Calu3 (cell line): Measurements from ENCODE around the gene MAP2K3. TPM values are rescaled to one million over a fixed set of nuclear protein-coding genes. Genes with fewer than 3 reads are reported as not detected.
"Not testable (repeated sequence)": the region's sequence is repeated elsewhere in the genome, so short reads cannot be mapped to it uniquely, and the experiment has no call there.

ENCODE experiments used
- BruUV-seq: library from RNA; stranded (reverse); fragments of 400-500 nt; replicated peaks from 2 replicates; lab custom pipeline; 2021; lab: Mats Ljungman, UMichigan
- CTCF ChIA-PET: fragments of 300-600 bp; sonication (Branson Sonifier 250); formaldehyde crosslinking; loops from one replicate; lab custom pipeline; 2022; ENCODE audit warnings: antibody characterized with exemption; lab: Charles Lee
- DNase-seq: peaks from one replicate; pipeline ENCODE4 v3.0.0; 2022
- H3K27ac Mint-ChIP-seq: one replicate; pipeline ENCODE4 v1.8.0; 2022; ENCODE audit warnings: mixed read lengths; ENCODE audit not compliant: unreplicated experiment
- H3K27me3 Mint-ChIP-seq: one replicate; pipeline ENCODE4 v1.8.0; 2022; ENCODE audit warnings: mixed read lengths; ENCODE audit not compliant: unreplicated experiment
- H3K36me3 Mint-ChIP-seq: one replicate; pipeline ENCODE4 v1.8.0; 2022; ENCODE audit warnings: mild to moderate bottlenecking, moderate library complexity, mixed read lengths; ENCODE audit not compliant: insufficient read depth, unreplicated experiment
- H3K4me1 Mint-ChIP-seq: one replicate; pipeline ENCODE4 v1.8.0; 2022; ENCODE audit warnings: mild to moderate bottlenecking, low read depth, mixed read lengths; ENCODE audit not compliant: unreplicated experiment
- H3K4me3 Mint-ChIP-seq: one replicate; pipeline ENCODE4 v1.8.0; 2022; ENCODE audit warnings: mild to moderate bottlenecking, low read depth, moderate library complexity, mixed read lengths; ENCODE audit not compliant: unreplicated experiment
- H3K9me3 Mint-ChIP-seq: one replicate; pipeline ENCODE4 v1.8.0; 2022; ENCODE audit warnings: low read depth, mixed read lengths; ENCODE audit not compliant: unreplicated experiment
- intact Hi-C: fragments of 100-400 bp; cut with micrococcal nuclease; formaldehyde crosslinking; loops from one replicate; pipeline ENCODE4 v1.10.0; 2022; ENCODE audit not compliant: unreplicated experiment
- total RNA-seq: library from RNA; stranded (reverse); gene quantifications from 2 replicates; pipeline ENCODE4 v1.2.3, GENCODE V29; 2022
- TF ChIP-seq, protein P1 (sequence below): fragments of 200-600 bp; IDR thresholded peaks from one replicate; pipeline ENCODE4 v1.8.0; 2022; ENCODE audit warnings: antibody characterized with exemption; ENCODE audit not compliant: unreplicated experiment

MAP2K3 gene
- total RNA-seq, 1 experiment from 2014 or later, result 93.5 TPM

DNA sequence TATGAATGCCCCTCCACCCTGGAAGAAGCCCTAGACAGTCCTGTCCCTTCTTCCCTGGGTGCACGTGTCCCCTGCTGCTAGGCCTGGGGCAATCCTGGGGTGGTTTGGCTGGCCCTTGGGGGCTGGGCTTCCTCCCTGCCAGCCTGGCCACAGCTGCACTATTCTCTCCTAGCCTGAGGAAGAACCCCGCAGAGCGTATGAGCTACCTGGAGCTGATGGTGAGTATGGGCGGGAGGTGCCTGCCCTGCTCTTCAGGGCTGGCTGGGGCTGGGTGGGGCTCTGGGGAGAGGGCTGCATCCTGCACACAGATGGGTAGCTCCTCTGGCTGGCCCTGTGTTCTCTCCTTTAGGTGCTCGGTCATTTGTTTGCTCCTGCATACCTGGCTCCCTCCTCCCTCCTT lies 28.8 kb downstream of the MAP2K3 start:
- Mint-ChIP-seq H3K36me3 (peaks cover 62% of the 10 kb centered on the region), H3K27me3 (no peaks in the 10 kb centered on the region), H3K27ac (no peak overlapping the region), H3K4me3 (no peak overlapping the region), H3K4me1 (peaks cover 16% of the 10 kb centered on the region), H3K9me3 (no peaks in the 10 kb centered on the region)
- DNase-seq, result no peak
- intact Hi-C loops, result no loop called here
- CTCF ChIA-PET, result no interaction called here
- TF ChIP-seq, protein P1, sequence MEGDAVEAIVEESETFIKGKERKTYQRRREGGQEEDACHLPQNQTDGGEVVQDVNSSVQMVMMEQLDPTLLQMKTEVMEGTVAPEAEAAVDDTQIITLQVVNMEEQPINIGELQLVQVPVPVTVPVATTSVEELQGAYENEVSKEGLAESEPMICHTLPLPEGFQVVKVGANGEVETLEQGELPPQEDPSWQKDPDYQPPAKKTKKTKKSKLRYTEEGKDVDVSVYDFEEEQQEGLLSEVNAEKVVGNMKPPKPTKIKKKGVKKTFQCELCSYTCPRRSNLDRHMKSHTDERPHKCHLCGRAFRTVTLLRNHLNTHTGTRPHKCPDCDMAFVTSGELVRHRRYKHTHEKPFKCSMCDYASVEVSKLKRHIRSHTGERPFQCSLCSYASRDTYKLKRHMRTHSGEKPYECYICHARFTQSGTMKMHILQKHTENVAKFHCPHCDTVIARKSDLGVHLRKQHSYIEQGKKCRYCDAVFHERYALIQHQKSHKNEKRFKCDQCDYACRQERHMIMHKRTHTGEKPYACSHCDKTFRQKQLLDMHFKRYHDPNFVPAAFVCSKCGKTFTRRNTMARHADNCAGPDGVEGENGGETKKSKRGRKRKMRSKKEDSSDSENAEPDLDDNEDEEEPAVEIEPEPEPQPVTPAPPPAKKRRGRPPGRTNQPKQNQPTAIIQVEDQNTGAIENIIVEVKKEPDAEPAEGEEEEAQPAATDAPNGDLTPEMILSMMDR, result no peak
- no TSS peak for BruUV-seq

DNA sequence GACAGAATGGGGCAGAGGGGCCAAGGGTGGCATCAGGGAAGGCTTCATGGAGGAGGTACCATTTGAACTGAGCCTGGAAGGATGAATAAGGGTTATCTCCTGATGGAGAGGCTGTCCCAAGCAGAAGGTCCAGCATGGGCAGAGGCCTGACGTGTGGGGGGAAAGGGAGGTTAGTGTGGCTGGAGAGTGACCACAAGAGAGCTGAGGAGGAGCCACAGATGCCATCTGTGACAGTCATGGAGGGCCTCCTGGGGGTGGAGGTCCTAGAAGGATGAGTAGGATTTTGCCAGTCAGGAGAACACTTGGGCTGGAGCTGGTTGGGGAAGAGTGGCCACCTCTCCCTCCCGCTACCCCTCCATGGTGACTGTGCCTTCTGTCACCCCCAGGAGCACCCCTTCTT lies 29.2 kb downstream of the MAP2K3 start:
- intact Hi-C loops, BruUV-seq, H3K9me3 Mint-ChIP-seq, H3K27ac Mint-ChIP-seq, CTCF ChIA-PET, H3K27me3 Mint-ChIP-seq, H3K4me3 Mint-ChIP-seq, DNase-seq: not testable (repeated sequence)
- peaks cover 16% of the 10 kb centered on the region for H3K4me1 Mint-ChIP-seq
- H3K36me3 Mint-ChIP-seq, result peaks cover 58% of the 10 kb centered on the region

DNA sequence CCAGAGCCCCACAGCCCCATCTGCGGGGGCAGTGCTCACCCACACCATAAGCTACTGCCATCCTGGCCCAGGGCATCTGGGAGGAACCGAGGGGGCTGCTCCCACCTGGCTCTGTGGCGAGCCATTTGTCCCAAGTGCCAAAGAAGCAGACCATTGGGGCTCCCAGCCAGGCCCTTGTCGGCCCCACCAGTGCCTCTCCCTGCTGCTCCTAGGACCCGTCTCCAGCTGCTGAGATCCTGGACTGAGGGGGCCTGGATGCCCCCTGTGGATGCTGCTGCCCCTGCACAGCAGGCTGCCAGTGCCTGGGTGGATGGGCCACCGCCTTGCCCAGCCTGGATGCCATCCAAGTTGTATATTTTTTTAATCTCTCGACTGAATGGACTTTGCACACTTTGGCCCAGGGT lies 29.8 kb downstream of the MAP2K3 start:
- DNase-seq, H3K27ac Mint-ChIP-seq, intact Hi-C loops, CTCF ChIA-PET, H3K9me3 Mint-ChIP-seq, H3K4me3 Mint-ChIP-seq, BruUV-seq, H3K27me3 Mint-ChIP-seq: not testable (repeated sequence)
- Mint-ChIP-seq H3K4me1 (peaks cover 16% of the 10 kb centered on the region), H3K36me3 (peaks cover 55% of the 10 kb centered on the region)

DNA sequence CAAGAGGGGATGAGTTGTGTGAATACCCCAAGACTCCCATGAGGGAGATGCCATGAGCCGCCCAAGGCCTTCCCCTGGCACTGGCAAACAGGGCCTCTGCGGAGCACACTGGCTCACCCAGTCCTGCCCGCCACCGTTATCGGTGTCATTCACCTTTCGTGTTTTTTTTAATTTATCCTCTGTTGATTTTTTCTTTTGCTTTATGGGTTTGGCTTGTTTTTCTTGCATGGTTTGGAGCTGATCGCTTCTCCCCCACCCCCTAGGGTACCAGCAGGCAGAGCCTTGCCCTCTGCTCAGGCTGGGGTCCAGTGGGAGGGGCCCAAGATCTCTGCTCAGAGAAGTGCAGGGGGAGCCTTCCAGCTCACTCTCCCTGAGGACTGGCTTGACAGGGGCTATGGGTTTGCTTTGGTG lies 30.2 kb downstream of the MAP2K3 start:
- H3K27me3 Mint-ChIP-seq, H3K9me3 Mint-ChIP-seq, BruUV-seq, DNase-seq, CTCF ChIA-PET, H3K4me3 Mint-ChIP-seq, intact Hi-C loops, H3K27ac Mint-ChIP-seq: not testable (repeated sequence)
- Mint-ChIP-seq H3K4me1 (peaks cover 16% of the 10 kb centered on the region), H3K36me3 (peaks cover 52% of the 10 kb centered on the region)

DNA sequence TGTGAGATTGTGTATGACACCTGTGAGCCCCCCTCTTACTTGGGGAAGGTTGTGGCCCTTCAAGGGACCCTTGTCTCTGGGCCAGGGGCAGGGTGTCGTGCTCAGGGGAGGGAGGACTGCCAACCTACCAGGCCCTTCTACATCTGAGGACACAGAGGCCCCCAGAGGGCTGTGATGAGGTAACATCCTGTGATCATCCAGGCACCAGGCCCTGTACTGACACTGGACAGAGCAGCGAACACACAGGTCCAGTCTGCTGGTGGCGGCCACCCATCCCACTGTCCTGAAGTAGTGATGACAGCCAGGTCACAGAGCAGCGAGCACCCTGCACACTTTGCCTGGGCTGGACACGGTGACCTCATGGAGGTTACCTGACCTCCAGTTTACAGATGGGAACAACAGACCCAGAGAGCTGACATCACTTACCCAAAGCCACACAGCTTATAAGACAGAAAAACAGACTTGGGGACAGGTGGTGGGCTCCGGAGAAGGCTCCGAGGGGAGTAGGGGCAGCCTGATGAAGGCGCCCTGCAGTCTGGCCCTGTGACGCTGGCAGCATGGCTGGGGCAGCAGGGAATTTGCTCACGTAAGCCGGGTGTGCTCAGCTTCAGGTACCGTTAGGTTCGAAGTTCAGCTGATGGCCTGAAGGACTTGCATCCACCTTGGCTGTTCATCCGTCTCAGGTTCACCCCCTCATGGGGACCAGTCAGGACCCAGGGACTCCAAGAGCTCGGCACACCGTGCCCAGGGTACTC lies 30.9 kb downstream of the MAP2K3 start:
- peaks cover 16% of the 10 kb centered on the region for H3K4me1 Mint-ChIP-seq
- H3K36me3 Mint-ChIP-seq, result peaks cover 45% of the 10 kb centered on the region
- BruUV-seq, CTCF ChIA-PET, intact Hi-C loops, H3K4me3 Mint-ChIP-seq, DNase-seq, H3K27ac Mint-ChIP-seq, H3K27me3 Mint-ChIP-seq, H3K9me3 Mint-ChIP-seq: not testable (repeated sequence)

DNA sequence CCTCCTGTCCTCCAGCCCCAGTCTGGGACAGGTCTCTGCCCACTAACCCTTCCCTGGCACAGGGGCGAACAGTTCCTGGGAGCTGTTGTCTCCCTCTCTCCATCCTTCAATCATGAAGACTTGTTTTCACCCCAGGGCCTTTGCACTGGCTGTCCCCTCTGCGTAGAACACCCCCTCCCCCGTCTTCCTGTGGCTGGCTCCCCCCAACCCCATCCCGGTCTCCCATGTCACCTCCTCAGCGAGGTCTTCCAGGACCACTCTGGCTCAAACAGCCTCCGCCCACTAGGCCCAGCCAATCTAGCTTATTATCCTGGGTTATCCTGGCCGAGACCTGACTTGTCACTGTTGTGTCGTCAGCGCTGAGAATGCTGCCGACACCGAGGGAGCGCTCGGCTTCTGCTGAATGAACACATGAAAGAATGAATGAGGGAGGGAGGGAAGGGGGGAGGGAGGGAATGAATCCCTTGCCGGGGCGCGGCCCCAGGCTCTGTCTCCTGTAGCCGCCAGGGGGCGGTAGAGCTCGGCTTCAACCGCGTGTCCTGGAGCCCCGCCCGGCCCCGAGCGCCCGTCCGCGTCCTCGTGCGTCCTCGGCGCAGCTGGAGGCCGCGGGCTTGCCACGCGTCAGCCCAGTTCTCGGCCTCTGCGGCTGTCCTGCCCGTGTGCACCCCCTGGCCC lies 31.8 kb downstream of the MAP2K3 start:
- intact Hi-C loops, BruUV-seq, H3K4me3 Mint-ChIP-seq, DNase-seq, H3K27me3 Mint-ChIP-seq, H3K27ac Mint-ChIP-seq, H3K9me3 Mint-ChIP-seq, CTCF ChIA-PET: not testable (repeated sequence)
- peaks cover 16% of the 10 kb centered on the region for H3K4me1 Mint-ChIP-seq
- H3K36me3 Mint-ChIP-seq, result peaks cover 37% of the 10 kb centered on the region

DNA sequence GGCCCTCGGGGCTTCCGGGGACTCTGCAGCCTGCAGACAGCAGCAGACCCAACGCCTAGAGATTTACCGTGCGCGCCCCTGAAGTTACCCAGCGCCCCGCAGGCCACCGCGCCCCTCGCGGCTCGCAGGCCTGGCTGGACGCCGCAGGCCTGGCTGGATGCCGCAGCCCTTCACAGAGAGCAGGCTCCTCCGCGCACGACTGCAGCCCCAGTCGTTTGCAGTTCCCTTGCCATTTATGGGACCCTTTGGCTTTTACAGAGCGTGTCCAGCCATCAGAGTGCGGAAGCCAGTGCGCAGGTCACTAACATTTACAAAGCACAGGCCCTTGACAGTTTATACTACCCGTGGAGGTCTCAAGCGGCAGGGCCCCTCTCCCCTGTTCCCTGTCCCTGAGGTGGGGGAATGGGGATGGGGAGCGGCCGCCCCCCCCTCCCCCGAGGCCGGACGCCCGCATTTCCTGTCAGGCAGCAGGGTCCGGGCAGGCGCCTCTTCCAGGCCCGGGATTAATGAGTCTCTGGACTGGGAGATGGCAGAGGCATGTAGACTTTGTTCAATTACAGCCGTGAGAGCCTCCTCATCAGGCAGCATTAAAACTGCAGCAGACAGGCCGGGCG lies 32.5 kb downstream of the MAP2K3 start:
- H3K27ac Mint-ChIP-seq, H3K9me3 Mint-ChIP-seq, DNase-seq, CTCF ChIA-PET, BruUV-seq, H3K4me3 Mint-ChIP-seq, H3K27me3 Mint-ChIP-seq, intact Hi-C loops: not testable (repeated sequence)
- H3K36me3 Mint-ChIP-seq, result peaks cover 30% of the 10 kb centered on the region
- H3K4me1 Mint-ChIP-seq, result peaks cover 16% of the 10 kb centered on the region

DNA sequence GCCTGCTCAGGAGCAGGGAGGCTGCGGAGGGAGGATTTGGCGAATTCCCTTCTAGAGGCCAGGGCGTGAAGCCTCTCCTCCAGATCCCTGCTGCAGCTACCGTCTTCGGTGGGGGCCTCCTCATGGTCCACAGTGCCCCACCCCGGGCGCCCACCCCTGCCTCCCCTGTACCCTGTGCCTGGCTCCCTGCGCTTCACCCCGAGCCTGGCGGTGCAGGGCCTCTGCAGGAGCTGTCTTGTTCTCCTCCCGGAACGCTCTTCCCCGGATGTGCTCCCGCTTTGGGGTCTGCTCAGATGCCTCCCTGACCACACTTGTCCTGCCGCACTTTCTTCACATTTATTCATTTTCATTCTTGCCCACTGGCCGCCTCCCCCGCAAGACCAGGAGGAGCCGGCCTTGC lies 33.3 kb downstream of the MAP2K3 start:
- H3K4me1 Mint-ChIP-seq, result peaks cover 11% of the 10 kb centered on the region
- H3K36me3 Mint-ChIP-seq, result peaks cover 24% of the 10 kb centered on the region
- BruUV-seq, H3K27ac Mint-ChIP-seq, H3K9me3 Mint-ChIP-seq, H3K4me3 Mint-ChIP-seq, DNase-seq, CTCF ChIA-PET, intact Hi-C loops, H3K27me3 Mint-ChIP-seq: not testable (repeated sequence)
